ENCODE data around the gene MTERF2. TPM values are rescaled to one million over a fixed set of nuclear protein-coding genes. Genes with fewer than 3 reads are reported as not detected.
"Not testable (repeated sequence)": the region's sequence is repeated elsewhere in the genome, so short reads cannot be mapped to it uniquely, and the experiment has no call there.

The MTERF2 gene
- total and polyA plus RNA-seq, 2 donors (not counting 1 experiment from before 2014, with no cell fraction given) = 6.3 to 7.3 TPM

DNA sequence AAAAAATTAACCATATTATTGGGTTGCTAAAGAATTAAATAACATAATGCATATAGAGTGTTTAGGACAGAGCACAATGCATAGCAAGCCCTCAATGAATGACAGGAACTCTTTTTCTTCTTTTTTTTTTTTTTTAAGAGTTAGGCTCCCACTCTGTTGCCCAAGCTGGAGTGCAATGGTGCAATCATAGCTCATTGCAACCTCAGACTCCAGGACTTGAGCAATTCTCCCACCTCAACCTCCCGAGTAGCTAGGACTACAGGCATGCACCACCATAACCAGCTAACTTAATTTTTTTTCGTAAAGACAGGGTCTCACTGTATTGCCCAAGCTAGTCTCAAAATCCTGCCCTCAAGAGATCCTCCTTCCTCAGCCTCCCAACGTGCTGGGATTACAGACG, 20.5 kb upstream of the MTERF2 start:
- Histone ChIP-seq H3K9ac (ENCODE audit: insufficient read depth, low read length) (no peak overlapping the region), H3K27ac (ENCODE audit: insufficient read depth, low read length) (no peak overlapping the region), H3K79me2 (ENCODE audit: control insufficient read depth, insufficient read depth, low read length) (no peaks in the 10 kb centered on the region), H3K9me3 (ENCODE audit: control insufficient read depth, insufficient read depth, low read depth, low read length) (no peaks in the 10 kb centered on the region), H3K4me2 (ENCODE audit: extremely low read depth, insufficient read depth, low read length) (no peak overlapping the region), H3K4me3 (replicated peaks in 1 of 4; ENCODE audit: control extremely low read depth in 1 of 4, insufficient read depth in 1 of 4, low read depth in 3 of 4, low read length in 4 of 4) (no peak overlapping the region), H2AFZ (ENCODE audit: low read length) (no peak overlapping the region), H3K36me3 (ENCODE audit: control insufficient read depth, insufficient read depth, low read length) (no peaks in the 10 kb centered on the region), H3K27me3 (ENCODE audit: control insufficient read depth, insufficient read depth, low read length) (no peaks in the 10 kb centered on the region), H4K20me1 (ENCODE audit: control insufficient read depth, extremely low read depth, insufficient read depth, low read length) (no peaks in the 10 kb centered on the region), H3K4me1 (ENCODE audit: control insufficient read depth, extremely low read depth, insufficient read depth, low read length) (no peaks in the 10 kb centered on the region)
- TF ChIP-seq EZH2 (IDR thresholded peaks at IDR 0.05; ENCODE audit: low read length, missing control alignments) = no peak
- TF ChIP-seq, protein P1, sequence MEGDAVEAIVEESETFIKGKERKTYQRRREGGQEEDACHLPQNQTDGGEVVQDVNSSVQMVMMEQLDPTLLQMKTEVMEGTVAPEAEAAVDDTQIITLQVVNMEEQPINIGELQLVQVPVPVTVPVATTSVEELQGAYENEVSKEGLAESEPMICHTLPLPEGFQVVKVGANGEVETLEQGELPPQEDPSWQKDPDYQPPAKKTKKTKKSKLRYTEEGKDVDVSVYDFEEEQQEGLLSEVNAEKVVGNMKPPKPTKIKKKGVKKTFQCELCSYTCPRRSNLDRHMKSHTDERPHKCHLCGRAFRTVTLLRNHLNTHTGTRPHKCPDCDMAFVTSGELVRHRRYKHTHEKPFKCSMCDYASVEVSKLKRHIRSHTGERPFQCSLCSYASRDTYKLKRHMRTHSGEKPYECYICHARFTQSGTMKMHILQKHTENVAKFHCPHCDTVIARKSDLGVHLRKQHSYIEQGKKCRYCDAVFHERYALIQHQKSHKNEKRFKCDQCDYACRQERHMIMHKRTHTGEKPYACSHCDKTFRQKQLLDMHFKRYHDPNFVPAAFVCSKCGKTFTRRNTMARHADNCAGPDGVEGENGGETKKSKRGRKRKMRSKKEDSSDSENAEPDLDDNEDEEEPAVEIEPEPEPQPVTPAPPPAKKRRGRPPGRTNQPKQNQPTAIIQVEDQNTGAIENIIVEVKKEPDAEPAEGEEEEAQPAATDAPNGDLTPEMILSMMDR (conservative IDR thresholded peaks at IDR 0.05 in 1 of 2, IDR thresholded peaks at IDR 0.05 in 1 of 2; ENCODE audit: low read depth in 1 of 2, low read length in 2 of 2) = no peak
- DNase-seq (ENCODE audit: low read depth in 2 of 2) = no peak

DNA sequence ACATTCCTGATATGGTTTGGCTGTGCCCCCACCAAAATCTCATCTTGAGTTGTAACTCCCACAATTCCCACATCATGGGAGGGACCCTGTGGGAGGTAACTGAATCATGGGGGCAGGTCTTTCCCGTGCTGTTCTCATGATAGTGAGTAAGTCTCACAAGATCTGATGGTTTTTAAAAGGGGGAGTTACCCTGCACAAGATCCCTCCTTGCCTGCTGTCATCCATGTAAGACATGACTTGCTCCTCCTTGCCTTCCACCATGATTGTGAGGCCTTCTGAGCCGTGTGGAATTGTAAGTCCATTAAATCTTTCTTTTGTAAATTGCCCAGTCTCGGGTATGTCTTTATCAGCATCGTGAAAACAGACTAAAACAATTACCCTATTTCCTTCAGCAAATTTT, 15.7 kb upstream of the MTERF2 start:
- H3K4me2 ChIP-seq (ENCODE audit: extremely low read depth, insufficient read depth, low read length); H3K4me1 ChIP-seq (ENCODE audit: control insufficient read depth, extremely low read depth, insufficient read depth, low read length); H2AFZ ChIP-seq (ENCODE audit: low read length); H3K36me3 ChIP-seq (ENCODE audit: control insufficient read depth, insufficient read depth, low read length); H3K4me3 ChIP-seq (replicated peaks in 1 of 4; ENCODE audit: control extremely low read depth in 1 of 4, insufficient read depth in 1 of 4, low read depth in 3 of 4, low read length in 4 of 4); H4K20me1 ChIP-seq (ENCODE audit: control insufficient read depth, extremely low read depth, insufficient read depth, low read length); H3K9me3 ChIP-seq (ENCODE audit: control insufficient read depth, insufficient read depth, low read depth, low read length); H3K27ac ChIP-seq (ENCODE audit: insufficient read depth, low read length); H3K79me2 ChIP-seq (ENCODE audit: control insufficient read depth, insufficient read depth, low read length); H3K27me3 ChIP-seq (ENCODE audit: control insufficient read depth, insufficient read depth, low read length); DNase-seq (ENCODE audit: low read depth in 2 of 2); H3K9ac ChIP-seq (ENCODE audit: insufficient read depth, low read length): not testable (repeated sequence)

GRCh38 chr12:106999446-106999845, 12.5 kb upstream of the MTERF2 start:
- no peak overlapping the region for H3K27ac ChIP-seq (ENCODE audit: insufficient read depth, low read length)
- H3K4me3 ChIP-seq (replicated peaks in 1 of 4; ENCODE audit: control extremely low read depth in 1 of 4, insufficient read depth in 1 of 4, low read depth in 3 of 4, low read length in 4 of 4) = no peak overlapping the region
- H3K9ac ChIP-seq (ENCODE audit: insufficient read depth, low read length) = no peak overlapping the region
- no peaks in the 10 kb centered on the region for H3K27me3 ChIP-seq (ENCODE audit: control insufficient read depth, insufficient read depth, low read length)
- H3K4me1 ChIP-seq (ENCODE audit: control insufficient read depth, extremely low read depth, insufficient read depth, low read length) = peaks cover 3% of the 10 kb centered on the region
- no peaks in the 10 kb centered on the region for H3K36me3 ChIP-seq (ENCODE audit: control insufficient read depth, insufficient read depth, low read length)
- no peak overlapping the region for H2AFZ ChIP-seq (ENCODE audit: low read length)
- no peaks in the 10 kb centered on the region for H4K20me1 ChIP-seq (ENCODE audit: control insufficient read depth, extremely low read depth, insufficient read depth, low read length)
- H3K4me2 ChIP-seq (ENCODE audit: extremely low read depth, insufficient read depth, low read length) = no peak overlapping the region
- no peaks in the 10 kb centered on the region for H3K79me2 ChIP-seq (ENCODE audit: control insufficient read depth, insufficient read depth, low read length)
- TF ChIP-seq, protein P1 (conservative IDR thresholded peaks at IDR 0.05 in 1 of 2, IDR thresholded peaks at IDR 0.05 in 1 of 2; ENCODE audit: low read depth in 1 of 2, low read length in 2 of 2) = no peak
- no peak for TF ChIP-seq EZH2 (IDR thresholded peaks at IDR 0.05; ENCODE audit: low read length, missing control alignments)
- DNase-seq (ENCODE audit: low read depth in 2 of 2) = no peak
- no peaks in the 10 kb centered on the region for H3K9me3 ChIP-seq (ENCODE audit: control insufficient read depth, insufficient read depth, low read depth, low read length)
